IMR-90 (cell line): ENCODE measurements around the gene MICALL2. TPM values are rescaled to one million over a fixed set of nuclear protein-coding genes. Genes with fewer than 3 reads are reported as not detected.

Experiments used
- ATAC-seq: fragments of 200-7000 bp; cut with Tn5 transposase; 2 replicates; pipeline ENCODE4 v1.9.1; 2020; ENCODE audit warnings: low read depth, mild to moderate bottlenecking, moderate library complexity
- BruUV-seq: library from RNA; stranded (reverse); fragments of 400-500 nt; replicated peaks from 2 replicates; lab custom pipeline; 2021; lab: Mats Ljungman, UMichigan
- CTCF ChIA-PET: fragments of 300-600 bp; formaldehyde crosslinking; extraction: SDS; loops from one replicate; lab custom pipeline; 2021; ENCODE audit warnings: antibody characterized with exemption; lab: Yijun Ruan, JAX
- POLR2A ChIA-PET: fragments of 300-600 bp; sonication (Branson Sonifier 250); formaldehyde crosslinking; loops from one replicate; lab custom pipeline; 2022; ENCODE audit warnings: antibody characterized with exemption; ENCODE audit not compliant: unreplicated experiment; lab: Charles Lee
- DNase-seq: peaks from one replicate; pipeline ENCODE4 v3.0.0; 2013
- H2AFZ ChIP-seq: replicated peaks from 2 replicates; pipeline ENCODE3; 2013; ENCODE audit warnings: low read length, mild to moderate bottlenecking; ENCODE audit not compliant: poor library complexity
- H2AK5ac ChIP-seq: 2 replicates; pipeline ENCODE4 v1.6.1; 2013; ENCODE audit warnings: low read depth, low read length, inconsistent platforms
- H2AK9ac ChIP-seq: replicated peaks from 2 replicates; pipeline ENCODE3; 2013; ENCODE audit warnings: mild to moderate bottlenecking, low read depth, low read length, moderate library complexity; ENCODE audit not compliant: poor library complexity
- H2BK120ac ChIP-seq: 2 replicates; pipeline ENCODE4 v1.6.1; 2013; ENCODE audit warnings: low read depth, low read length, inconsistent platforms
- H2BK15ac ChIP-seq: 3 replicates; pipeline ENCODE4 v1.6.1; 2013; ENCODE audit warnings: low read depth, low read length, inconsistent platforms
- H2BK20ac ChIP-seq: 2 replicates; pipeline ENCODE4 v1.6.1; 2013; ENCODE audit warnings: low read depth, mild to moderate bottlenecking, inconsistent platforms, low read length, moderate library complexity
- H2BK5ac ChIP-seq: 2 replicates; pipeline ENCODE4 v1.6.1; 2013; ENCODE audit warnings: mild to moderate bottlenecking, low read depth, low read length, inconsistent platforms; ENCODE audit not compliant: poor library complexity, severe bottlenecking
- H3K14ac ChIP-seq: replicated peaks from 2 replicates; pipeline ENCODE4 v1.6.1; 2013; ENCODE audit warnings: low read depth, low read length, inconsistent platforms
- H3K18ac ChIP-seq: 2 replicates; pipeline ENCODE4 v1.6.1; 2013; ENCODE audit warnings: low read depth, low read length, control low read depth
- H3K23ac ChIP-seq: 2 replicates; pipeline ENCODE4 v1.6.1; 2013; ENCODE audit warnings: low read depth, low read length, inconsistent platforms
- H3K27ac ChIP-seq: 2 replicates; pipeline ENCODE4 v1.5.1; 2013; ENCODE audit warnings: mild to moderate bottlenecking, control low read depth, low read length; ENCODE audit not compliant: insufficient read depth
- H3K27me3 ChIP-seq: 2 replicates; pipeline ENCODE4 v1.6.1; 2013; ENCODE audit warnings: low read length; ENCODE audit not compliant: control insufficient read depth, insufficient read depth
- H3K36me3 ChIP-seq: 2 replicates; pipeline ENCODE4 v1.6.1; 2013; ENCODE audit warnings: low read length, mixed read lengths; ENCODE audit not compliant: control insufficient read depth, insufficient read depth
- H3K4ac ChIP-seq: 2 replicates; pipeline ENCODE4 v1.6.1; 2013; ENCODE audit warnings: low read depth, low read length, inconsistent platforms
- H3K4me1 ChIP-seq: 2 replicates; pipeline ENCODE4 v1.6.1; 2013; ENCODE audit warnings: low read length, mixed read lengths; ENCODE audit not compliant: control insufficient read depth, insufficient read depth
- H3K4me2 ChIP-seq: 2 replicates; pipeline ENCODE4 v1.6.1; 2013; ENCODE audit warnings: low read depth, mild to moderate bottlenecking, control low read depth, low read length, moderate library complexity
- H3K4me3 ChIP-seq: 2 replicates; pipeline ENCODE4 v1.5.1; 2013; ENCODE audit warnings: low read depth, mild to moderate bottlenecking, control low read depth, low read length, moderate library complexity; ENCODE audit not compliant: insufficient read depth
- H3K56ac ChIP-seq: 2 replicates; pipeline ENCODE4 v1.6.1; 2013; ENCODE audit warnings: low read length, inconsistent platforms; ENCODE audit not compliant: insufficient read depth; ENCODE audit errors: extremely low read depth
- H3K79me1 ChIP-seq, 2 experiments: 2 replicates each; pipeline ENCODE4 v1.6.1; 2013; ENCODE audit warnings: low read length in 2 of 2, inconsistent platforms in 1 of 2, low read depth in 1 of 2
- H3K9ac ChIP-seq: 2 replicates; pipeline ENCODE4 v1.6.1; 2013; ENCODE audit warnings: low read depth, low read length, control low read depth
- H3K9me1 ChIP-seq: 2 replicates; pipeline ENCODE4 v1.6.1; 2013; ENCODE audit warnings: low read length, inconsistent platforms; ENCODE audit not compliant: insufficient read depth
- H3K9me3 ChIP-seq: 2 replicates; pipeline ENCODE4 v1.6.1; 2013; ENCODE audit warnings: low read length; ENCODE audit not compliant: control insufficient read depth, insufficient read depth
- H4K20me1 ChIP-seq: 2 replicates; pipeline ENCODE4 v1.6.1; 2013; ENCODE audit warnings: low read length, inconsistent platforms; ENCODE audit not compliant: insufficient read depth
- H4K5ac ChIP-seq: 2 replicates; pipeline ENCODE4 v1.6.1; 2013; ENCODE audit warnings: mild to moderate bottlenecking, low read depth, low read length, control low read depth
- H4K8ac ChIP-seq, 2 experiments: 2 replicates each; pipeline ENCODE4 v1.6.1; 2013; ENCODE audit warnings: low read depth in 2 of 2, low read length in 2 of 2, control low read depth in 1 of 2, inconsistent platforms in 1 of 2
- H4K91ac ChIP-seq: 2 replicates; pipeline ENCODE4 v1.6.1; 2013; ENCODE audit warnings: low read depth, low read length, inconsistent platforms; ENCODE audit not compliant: insufficient read depth
- BHLHE40 ChIP-seq: fragments of 150-350 bp; IDR thresholded peaks from 2 replicates; pipeline ENCODE4 v1.6.1; 2016; ENCODE audit warnings: mild to moderate bottlenecking, low read depth, low read length
- CEBPB ChIP-seq: IDR thresholded peaks from 2 replicates; pipeline ENCODE4 v1.6.1; 2012; ENCODE audit warnings: low read depth, low read length, improper control_type of control experiment
- CHD1 ChIP-seq: IDR thresholded peaks from 2 replicates; pipeline ENCODE4 v1.6.1; 2012; ENCODE audit warnings: low read depth, low read length, improper control_type of control experiment
- FOS ChIP-seq: fragments of 150-350 bp; IDR thresholded peaks from 2 replicates; pipeline ENCODE4 v1.6.1; 2016; ENCODE audit warnings: low read depth, low read length
- MAFK ChIP-seq: IDR thresholded peaks from 2 replicates; pipeline ENCODE4 v1.6.1; 2012; ENCODE audit warnings: low read depth, low read length, improper control_type of control experiment
- MAZ ChIP-seq: IDR thresholded peaks from 2 replicates; pipeline ENCODE4 v1.6.1; 2012; ENCODE audit warnings: low read depth, mild to moderate bottlenecking, low read length, improper control_type of control experiment, moderate library complexity, borderline replicate concordance
- MXI1 ChIP-seq: IDR thresholded peaks from 2 replicates; pipeline ENCODE4 v1.6.1; 2012; ENCODE audit warnings: low read depth, mild to moderate bottlenecking, low read length, moderate library complexity, borderline replicate concordance
- NFE2L2 ChIP-seq: fragments of 150-350 bp; IDR thresholded peaks from 2 replicates; pipeline ENCODE4 v1.6.1; 2016; ENCODE audit warnings: low read depth, mild to moderate bottlenecking, low read length
- POLR2A ChIP-seq: IDR thresholded peaks from 2 replicates; pipeline ENCODE4 v1.6.1; 2012; ENCODE audit warnings: mild to moderate bottlenecking, low read depth, low read length
- RAD21 ChIP-seq: IDR thresholded peaks from 2 replicates; pipeline ENCODE4 v1.6.1; 2012; ENCODE audit warnings: low read length, improper control_type of control experiment
- RCOR1 ChIP-seq: IDR thresholded peaks from 2 replicates; pipeline ENCODE4 v1.6.1; 2012; ENCODE audit warnings: mild to moderate bottlenecking, low read length, improper control_type of control experiment; ENCODE audit not compliant: insufficient replicate concordance
- RFX5 ChIP-seq: IDR thresholded peaks from 2 replicates; pipeline ENCODE4 v1.8.0; 2012; ENCODE audit warnings: low read depth, mild to moderate bottlenecking, low read length, moderate library complexity
- SMC3 ChIP-seq: fragments of 150-350 bp; IDR thresholded peaks from 2 replicates; pipeline ENCODE4 v1.6.1; 2016; ENCODE audit warnings: low read depth, mild to moderate bottlenecking, antibody characterized with exemption, low read length, moderate library complexity
- WGBS, 2 experiments: methylation state at CpG; one replicate each; pipeline versions ENCODE4 v1.1.5 to v1.1.7; 2013; ENCODE audit warnings: missing lambda C conversion rate in 2 of 2; ENCODE audit not compliant: insufficient read length in 1 of 2; ENCODE audit errors: extremely low coverage in 2 of 2; 5-methylcytosine and 5-hydroxymethylcytosine counted together
- dilution Hi-C: fragments of 300-500 bp; cut with HindIII; formaldehyde crosslinking; loops from one replicate; pipeline ENCODE4 v1.14.3; 2018; ENCODE audit warnings: low sequenced_read_pairs; ENCODE audit not compliant: unreplicated experiment
- in situ Hi-C: fragments of 300-500 bp; cut with MboI; formaldehyde crosslinking; loops from 3 replicates; pipeline ENCODE4 v1.14.3; 2019; ENCODE audit warnings: low sequenced_read_pairs, inconsistent platforms, mixed read lengths
- intact Hi-C: fragments of 100-400 bp; cut with micrococcal nuclease; formaldehyde crosslinking; loops from 2 replicates; pipeline ENCODE4 v1.10.0; 2022
- polyA plus RNA-seq, 3 experiments: library from polyadenylated mRNA; depleted of rRNA; stranded (reverse); fragments of >200 nt; gene quantifications; 2 replicates each; pipeline ENCODE4 v1.2.3, GENCODE V29; 2012; ENCODE audit warnings: low replicate concordance in 1 of 3
- total RNA-seq: library from RNA; depleted of rRNA; stranded (reverse); fragments of >200 nt; gene quantifications from 2 replicates; pipeline ENCODE4 v1.2.3, GENCODE V29; 2012
- TF ChIP-seq, protein P1 (sequence below): conservative IDR thresholded peaks from 2 replicates; pipeline ENCODE4 v1.5.1; 2012; ENCODE audit warnings: mild to moderate bottlenecking, low read depth, low read length, improper control_type of control experiment
- TF ChIP-seq, protein P2 (sequence below): fragments of 150-350 bp; IDR thresholded peaks from 2 replicates; pipeline ENCODE4 v1.6.1; 2016; ENCODE audit warnings: low read depth, mild to moderate bottlenecking, low read length, moderate library complexity, borderline replicate concordance
- TF ChIP-seq, protein P3 (sequence below): fragments of 150-350 bp; IDR thresholded peaks from 2 replicates; pipeline ENCODE4 v1.6.1; 2017; ENCODE audit warnings: mild to moderate bottlenecking, antibody characterized with exemption, low read length, low read depth

MICALL2 gene
- total and polyA plus RNA-seq, 2 of the 4 experiments (the other 2 are of a cell fraction) = 6.6 to 34.1 TPM

- H3K27ac ChIP-seq = no peak overlapping the region
- no peak overlapping the region for H3K4ac ChIP-seq
- no peak overlapping the region for H2AFZ ChIP-seq
- H4K5ac ChIP-seq = no peak overlapping the region
- H3K9ac ChIP-seq = no peak overlapping the region
- no peaks in the 10 kb centered on the region for H3K9me1 ChIP-seq
- H2BK120ac ChIP-seq = no peak overlapping the region
- no peaks in the 10 kb centered on the region for H3K79me1 ChIP-seq
- H2BK15ac ChIP-seq = no peak overlapping the region
- no peak overlapping the region for H2AK5ac ChIP-seq
- ChIA-PET CTCF (no interaction called here), POLR2A (interaction anchor here (0.6 kb wide), 1 partner anchor 270 kb away, joined by 3 read pairs; no protein-coding TSS in a partner anchor)
- peaks cover 8% of the 10 kb centered on the region for H3K27me3 ChIP-seq
- 0 out of 2 replicates have a peak, but pooled peaks cover 1% of the 10 kb centered on the region for H3K36me3 ChIP-seq
- H2BK20ac ChIP-seq = no peak overlapping the region
- BruUV-seq = no TSS peak
- no peak overlapping the region for H2BK5ac ChIP-seq
- no peak for ATAC-seq
- H3K23ac ChIP-seq = no peak overlapping the region
- no peak for DNase-seq
- intact Hi-C loops (no loop called here), dilution Hi-C loops (no loop called here), in situ Hi-C loops (no loop called here)
- H3K4me3 ChIP-seq = no peak overlapping the region
- no peak overlapping the region for H3K14ac ChIP-seq
- no peak overlapping the region for H3K18ac ChIP-seq
- no peak overlapping the region for H3K56ac ChIP-seq
- H4K91ac ChIP-seq = no peak overlapping the region
- no peak overlapping the region for H2AK9ac ChIP-seq
- H3K9me3 ChIP-seq = peaks cover 2% of the 10 kb centered on the region; the same call in 1 of the 2 replicates
- 47% methylated on average over 4 of the region's 20 CpGs; no CpG with 5 or more reads in 1 of the 2 experiments for WGBS, 2 experiments
- H3K4me1 ChIP-seq = no peaks in the 10 kb centered on the region
- TF ChIP-seq SMC3 (no peak), NFE2L2 (no peak), MAZ (no peak), RCOR1 (no peak), BHLHE40 (no peak), FOS (no peak), CEBPB (no peak), RFX5 (no peak), RAD21 (no peak), POLR2A (no peak), MAFK (no peak), MXI1 (no peak), CHD1 (no peak)
- TF ChIP-seq, protein P1, sequence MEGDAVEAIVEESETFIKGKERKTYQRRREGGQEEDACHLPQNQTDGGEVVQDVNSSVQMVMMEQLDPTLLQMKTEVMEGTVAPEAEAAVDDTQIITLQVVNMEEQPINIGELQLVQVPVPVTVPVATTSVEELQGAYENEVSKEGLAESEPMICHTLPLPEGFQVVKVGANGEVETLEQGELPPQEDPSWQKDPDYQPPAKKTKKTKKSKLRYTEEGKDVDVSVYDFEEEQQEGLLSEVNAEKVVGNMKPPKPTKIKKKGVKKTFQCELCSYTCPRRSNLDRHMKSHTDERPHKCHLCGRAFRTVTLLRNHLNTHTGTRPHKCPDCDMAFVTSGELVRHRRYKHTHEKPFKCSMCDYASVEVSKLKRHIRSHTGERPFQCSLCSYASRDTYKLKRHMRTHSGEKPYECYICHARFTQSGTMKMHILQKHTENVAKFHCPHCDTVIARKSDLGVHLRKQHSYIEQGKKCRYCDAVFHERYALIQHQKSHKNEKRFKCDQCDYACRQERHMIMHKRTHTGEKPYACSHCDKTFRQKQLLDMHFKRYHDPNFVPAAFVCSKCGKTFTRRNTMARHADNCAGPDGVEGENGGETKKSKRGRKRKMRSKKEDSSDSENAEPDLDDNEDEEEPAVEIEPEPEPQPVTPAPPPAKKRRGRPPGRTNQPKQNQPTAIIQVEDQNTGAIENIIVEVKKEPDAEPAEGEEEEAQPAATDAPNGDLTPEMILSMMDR = no peak
- TF ChIP-seq, protein P2, sequence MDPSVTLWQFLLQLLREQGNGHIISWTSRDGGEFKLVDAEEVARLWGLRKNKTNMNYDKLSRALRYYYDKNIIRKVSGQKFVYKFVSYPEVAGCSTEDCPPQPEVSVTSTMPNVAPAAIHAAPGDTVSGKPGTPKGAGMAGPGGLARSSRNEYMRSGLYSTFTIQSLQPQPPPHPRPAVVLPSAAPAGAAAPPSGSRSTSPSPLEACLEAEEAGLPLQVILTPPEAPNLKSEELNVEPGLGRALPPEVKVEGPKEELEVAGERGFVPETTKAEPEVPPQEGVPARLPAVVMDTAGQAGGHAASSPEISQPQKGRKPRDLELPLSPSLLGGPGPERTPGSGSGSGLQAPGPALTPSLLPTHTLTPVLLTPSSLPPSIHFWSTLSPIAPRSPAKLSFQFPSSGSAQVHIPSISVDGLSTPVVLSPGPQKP = no peak
- TF ChIP-seq, protein P3, sequence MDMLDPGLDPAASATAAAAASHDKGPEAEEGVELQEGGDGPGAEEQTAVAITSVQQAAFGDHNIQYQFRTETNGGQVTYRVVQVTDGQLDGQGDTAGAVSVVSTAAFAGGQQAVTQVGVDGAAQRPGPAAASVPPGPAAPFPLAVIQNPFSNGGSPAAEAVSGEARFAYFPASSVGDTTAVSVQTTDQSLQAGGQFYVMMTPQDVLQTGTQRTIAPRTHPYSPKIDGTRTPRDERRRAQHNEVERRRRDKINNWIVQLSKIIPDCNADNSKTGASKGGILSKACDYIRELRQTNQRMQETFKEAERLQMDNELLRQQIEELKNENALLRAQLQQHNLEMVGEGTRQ = no peak
- H4K20me1 ChIP-seq = peaks cover 10% of the 10 kb centered on the region; the same call in 1 of the 2 replicates
- H4K8ac ChIP-seq = no peak overlapping the region
- H3K4me2 ChIP-seq = no peak overlapping the region
These were observed 30.2 kb downstream of the MICALL2 start for GRCh38 chr7:1428941-1429501.
